GM08714 (cell line): ENCODE data around the gene FHIT.

Experiments used
- H3K4me3 ChIP-seq: fragments of 200-500 bp; sonication (Bioruptor generic); 2 replicates; pipeline ENCODE4 v1.5.1; 2014; ENCODE audit warnings: mild to moderate bottlenecking, low read length, inconsistent platforms
- ZNF274 ChIP-seq: IDR thresholded peaks from 2 replicates; pipeline ENCODE4 v1.6.1; 2012; ENCODE audit warnings: mild to moderate bottlenecking, low read depth, low read length

Gene FHIT

DNA sequence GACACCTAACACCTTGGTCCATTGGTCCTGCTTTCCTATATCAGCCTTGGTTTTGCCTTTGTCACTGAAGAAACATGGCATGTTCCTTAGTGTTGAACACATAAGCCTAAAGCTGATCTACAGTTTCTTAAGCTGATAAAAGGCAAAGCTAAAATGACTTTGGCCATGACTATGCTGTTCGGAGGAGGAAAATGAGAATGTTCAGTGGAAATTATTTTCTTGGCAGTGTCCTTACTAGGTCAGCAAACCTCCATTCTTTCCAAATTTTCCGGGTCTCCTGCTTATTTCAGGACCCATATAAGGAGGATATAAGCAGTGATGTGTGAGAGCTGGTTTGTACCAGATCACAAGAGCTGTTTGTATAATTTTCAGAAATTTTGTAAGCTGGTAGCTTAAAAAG, 1368.5 kb downstream of the FHIT start:
- no peak overlapping the region for H3K4me3 ChIP-seq
- TF ChIP-seq ZNF274 = no peak

DNA sequence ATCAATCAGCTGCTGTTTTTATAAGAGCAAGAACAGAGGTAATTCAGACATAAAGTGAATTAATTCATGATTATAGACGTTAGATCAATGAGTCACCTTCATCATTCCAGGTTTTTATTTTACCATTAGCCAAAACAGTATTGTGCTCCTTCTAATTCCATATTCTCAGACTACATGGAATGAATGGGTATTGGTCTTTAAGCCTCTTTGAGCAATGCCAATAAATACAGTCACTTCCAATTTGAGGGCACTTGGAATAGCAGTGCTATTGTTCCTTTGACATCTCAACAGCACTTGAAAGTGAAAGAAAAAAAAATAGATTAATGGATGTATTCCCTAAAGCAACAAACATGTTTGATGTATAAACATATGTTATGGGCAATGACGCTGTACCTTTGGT, 1370.5 kb downstream of the FHIT start:
- TF ChIP-seq ZNF274 = no peak
- H3K4me3 ChIP-seq = no peak overlapping the region

- no peak overlapping the region for H3K4me3 ChIP-seq
- TF ChIP-seq ZNF274 = no peak
Measured at GRCh38 chr3:59879031-59879581, 1372.1 kb downstream of the FHIT start.

GRCh38 chr3:59878038-59878427, 1373.2 kb downstream of the FHIT start:
- no peak overlapping the region for H3K4me3 ChIP-seq
- no peak for TF ChIP-seq ZNF274

DNA sequence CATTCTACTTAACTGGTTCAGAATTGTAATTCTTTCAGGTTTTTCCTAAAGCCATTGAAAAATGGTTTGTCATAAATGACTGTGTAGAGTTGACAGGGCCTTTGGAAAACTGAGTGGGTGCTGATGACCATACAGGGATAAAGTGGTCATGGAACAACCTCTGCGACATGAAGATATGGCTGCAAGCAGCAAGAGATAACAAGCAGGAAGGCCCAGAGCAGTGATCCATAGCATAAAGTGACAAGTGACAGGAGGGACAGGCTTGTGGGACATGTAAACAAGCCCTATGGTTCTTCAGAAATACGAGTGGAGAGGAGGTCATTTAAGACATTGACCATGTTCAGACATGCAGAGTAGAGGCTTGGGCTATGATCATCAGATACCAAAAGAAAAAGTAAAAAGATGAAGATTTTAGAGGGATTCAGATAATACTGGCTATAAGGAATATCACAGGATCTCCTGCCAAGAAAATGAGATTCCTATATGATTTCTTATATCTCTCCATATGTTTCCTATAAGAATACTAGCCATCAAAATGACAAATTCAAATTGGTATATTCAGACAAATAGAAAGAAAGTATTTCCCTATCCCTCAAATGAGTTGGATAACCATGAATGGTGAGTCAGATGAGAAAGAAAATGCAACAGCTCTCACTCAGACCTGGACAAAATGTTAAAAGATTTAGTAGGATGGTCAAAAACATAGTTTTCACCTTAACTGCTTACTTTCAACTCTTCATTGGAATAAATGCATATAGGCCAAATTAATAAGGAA, 1373.8 kb downstream of the FHIT start:
- no peak overlapping the region for H3K4me3 ChIP-seq
- no peak for TF ChIP-seq ZNF274

DNA sequence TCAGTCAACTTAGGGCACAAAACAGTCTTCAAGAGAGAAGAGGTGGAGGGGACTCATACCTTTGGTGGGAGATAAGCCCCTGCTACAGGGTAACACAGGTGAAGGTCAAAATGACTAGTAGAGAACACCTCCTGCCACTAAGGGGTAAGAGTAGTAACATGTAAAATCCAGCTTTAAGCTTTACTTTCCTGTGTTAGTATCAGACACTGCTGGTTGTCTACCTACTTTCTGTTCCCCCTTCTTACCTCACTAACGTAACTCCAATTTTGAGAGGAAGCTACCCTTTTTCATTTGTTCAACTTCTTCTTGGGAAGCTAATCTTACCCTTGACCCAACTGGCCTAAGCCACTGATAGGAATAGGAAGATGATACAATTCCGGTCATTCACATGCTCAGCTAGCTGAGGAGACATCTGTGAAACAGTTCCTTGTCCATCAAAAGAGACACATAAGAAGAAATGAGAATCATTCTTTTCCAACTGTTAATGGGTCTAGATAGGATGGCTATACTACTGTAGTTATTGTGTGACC, 1374.7 kb downstream of the FHIT start:
- no peak overlapping the region for H3K4me3 ChIP-seq
- TF ChIP-seq ZNF274 = no peak

- no peak for TF ChIP-seq ZNF274
- no peak overlapping the region for H3K4me3 ChIP-seq
Measured at GRCh38 chr3:59873576-59874230, 1377.5 kb downstream of the FHIT start.

DNA sequence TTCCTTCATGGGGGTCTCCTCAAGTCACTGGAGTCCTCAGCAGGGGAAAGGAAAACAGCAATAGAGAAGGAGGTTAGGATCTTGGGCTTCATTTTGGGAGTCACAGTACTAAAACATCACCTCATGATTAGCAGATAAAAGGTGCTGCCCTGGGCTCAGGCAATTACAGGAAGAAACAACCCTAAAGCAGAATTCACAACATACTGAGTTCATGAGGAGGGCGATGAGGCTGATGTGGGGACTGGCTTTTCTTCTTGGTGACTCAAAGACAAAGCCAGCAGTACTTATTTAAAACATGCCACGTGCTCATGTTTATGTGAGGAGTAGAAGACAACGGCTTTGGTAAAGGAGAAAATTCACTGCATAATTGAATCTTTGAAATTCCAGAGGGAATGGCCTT, 1379.1 kb downstream of the FHIT start:
- TF ChIP-seq ZNF274 = no peak
- H3K4me3 ChIP-seq = no peak overlapping the region

GRCh38 chr3:59867185-59868002, 1383.9 kb downstream of the FHIT start:
- no peak overlapping the region for H3K4me3 ChIP-seq
- no peak for TF ChIP-seq ZNF274

DNA sequence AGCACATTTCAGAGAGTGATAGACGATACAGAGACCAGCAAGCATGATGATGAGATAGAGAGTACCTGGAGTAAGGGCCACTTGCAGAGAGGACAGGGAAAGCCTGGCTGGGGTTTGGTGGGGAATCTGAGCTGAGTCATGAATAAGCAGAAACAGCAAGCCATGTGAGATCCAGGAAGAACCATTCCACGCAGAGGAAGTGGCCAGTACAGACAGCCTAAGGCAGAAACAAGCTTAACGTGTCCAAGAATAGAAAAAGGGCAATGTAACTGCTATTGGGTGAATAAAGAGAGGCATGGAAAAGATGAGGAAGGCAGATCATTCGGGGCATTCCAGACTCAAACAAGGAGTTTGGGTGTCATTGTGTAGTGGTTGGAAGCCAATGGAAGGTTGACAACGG, 1385.2 kb downstream of the FHIT start:
- no peak for TF ChIP-seq ZNF274
- no peak overlapping the region for H3K4me3 ChIP-seq

GRCh38 chr3:59865351-59865750, 1385.9 kb downstream of the FHIT start:
- no peak for TF ChIP-seq ZNF274
- no peak overlapping the region for H3K4me3 ChIP-seq

DNA sequence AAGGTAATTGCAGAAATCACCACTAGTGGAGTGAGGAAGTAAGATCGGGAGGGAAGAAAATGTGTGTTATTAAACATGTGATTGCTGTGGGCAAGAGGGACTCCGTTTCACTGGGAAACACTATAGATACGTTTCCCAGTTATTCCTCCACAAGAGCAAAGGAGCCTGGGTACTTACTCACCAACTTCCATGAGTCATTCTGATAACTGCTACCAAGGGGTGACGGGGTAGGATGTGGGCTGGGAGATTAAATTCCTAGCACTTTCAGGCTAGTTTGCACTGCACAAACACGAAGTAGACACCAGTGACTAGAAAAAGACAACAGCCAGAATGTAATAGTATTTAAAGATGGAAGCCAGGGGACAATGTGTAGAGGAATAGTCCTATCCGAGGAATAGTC, 1388.6 kb downstream of the FHIT start:
- no peak overlapping the region for H3K4me3 ChIP-seq
- no peak for TF ChIP-seq ZNF274

GRCh38 chr3:59857589-59858346, 1393.5 kb downstream of the FHIT start:
- H3K4me3 ChIP-seq = no peak overlapping the region
- TF ChIP-seq ZNF274 = no peak
